PFSK-1 (cell line): Measurements from ENCODE around the gene CLDN3.

ENCODE experiments used
- FOXP2 ChIP-seq: optimal IDR thresholded peaks from 2 replicates; pipeline ENCODE3; 2011; ENCODE audit warnings: borderline replicate concordance, control low read depth, inconsistent platforms; ENCODE audit not compliant: insufficient read depth; ENCODE audit errors: extremely low read length, extremely low read depth
- POLR2AphosphoS5 ChIP-seq: IDR thresholded peaks from 2 replicates; pipeline ENCODE4 v1.6.1; 2012; ENCODE audit warnings: low read depth, mild to moderate bottlenecking, control low read depth, low read length, moderate library complexity
- SIN3A ChIP-seq: IDR thresholded peaks from 2 replicates; pipeline ENCODE4 v1.6.1; 2012; ENCODE audit warnings: mild to moderate bottlenecking, low read length, moderate library complexity, borderline replicate concordance; ENCODE audit not compliant: insufficient read depth
- TAF1 ChIP-seq: IDR thresholded peaks from 2 replicates; pipeline ENCODE4 v1.6.1; 2012; ENCODE audit warnings: low read length, control low read depth, borderline replicate concordance; ENCODE audit not compliant: insufficient read depth
- TF ChIP-seq, protein P1 (sequence below), 2 experiments: IDR thresholded peaks; 2 replicates each; pipeline versions ENCODE4 v1.6.1 to v1.8.0; 2011 to 2012; ENCODE audit warnings: low read depth in 2 of 2, low read length in 2 of 2, control low read depth in 1 of 2, inconsistent platforms in 1 of 2, mild to moderate bottlenecking in 1 of 2, moderate library complexity in 1 of 2; ENCODE audit not compliant: insufficient read depth in 1 of 2

The CLDN3 gene

DNA sequence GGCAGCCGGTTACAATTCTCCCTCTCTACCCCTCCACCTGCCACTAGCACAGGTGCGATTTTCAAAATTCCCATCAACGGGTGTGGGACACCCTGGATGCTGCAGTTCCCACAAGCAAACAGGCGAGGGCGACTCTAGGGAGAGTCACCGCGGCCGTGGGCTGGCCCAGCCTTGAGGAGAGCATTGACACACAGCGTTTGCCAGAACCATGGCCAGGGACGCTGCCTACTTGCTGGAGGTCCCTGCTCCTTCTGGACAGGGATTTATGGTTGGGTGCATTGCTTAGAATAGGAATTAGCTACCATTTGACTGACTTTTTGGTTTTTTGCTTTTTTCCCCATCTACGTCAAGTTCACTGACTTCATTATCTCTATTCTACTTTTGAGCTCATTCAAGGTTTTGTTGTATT is 41.7 kb upstream of the CLDN3 start:
- TF ChIP-seq, protein P1, sequence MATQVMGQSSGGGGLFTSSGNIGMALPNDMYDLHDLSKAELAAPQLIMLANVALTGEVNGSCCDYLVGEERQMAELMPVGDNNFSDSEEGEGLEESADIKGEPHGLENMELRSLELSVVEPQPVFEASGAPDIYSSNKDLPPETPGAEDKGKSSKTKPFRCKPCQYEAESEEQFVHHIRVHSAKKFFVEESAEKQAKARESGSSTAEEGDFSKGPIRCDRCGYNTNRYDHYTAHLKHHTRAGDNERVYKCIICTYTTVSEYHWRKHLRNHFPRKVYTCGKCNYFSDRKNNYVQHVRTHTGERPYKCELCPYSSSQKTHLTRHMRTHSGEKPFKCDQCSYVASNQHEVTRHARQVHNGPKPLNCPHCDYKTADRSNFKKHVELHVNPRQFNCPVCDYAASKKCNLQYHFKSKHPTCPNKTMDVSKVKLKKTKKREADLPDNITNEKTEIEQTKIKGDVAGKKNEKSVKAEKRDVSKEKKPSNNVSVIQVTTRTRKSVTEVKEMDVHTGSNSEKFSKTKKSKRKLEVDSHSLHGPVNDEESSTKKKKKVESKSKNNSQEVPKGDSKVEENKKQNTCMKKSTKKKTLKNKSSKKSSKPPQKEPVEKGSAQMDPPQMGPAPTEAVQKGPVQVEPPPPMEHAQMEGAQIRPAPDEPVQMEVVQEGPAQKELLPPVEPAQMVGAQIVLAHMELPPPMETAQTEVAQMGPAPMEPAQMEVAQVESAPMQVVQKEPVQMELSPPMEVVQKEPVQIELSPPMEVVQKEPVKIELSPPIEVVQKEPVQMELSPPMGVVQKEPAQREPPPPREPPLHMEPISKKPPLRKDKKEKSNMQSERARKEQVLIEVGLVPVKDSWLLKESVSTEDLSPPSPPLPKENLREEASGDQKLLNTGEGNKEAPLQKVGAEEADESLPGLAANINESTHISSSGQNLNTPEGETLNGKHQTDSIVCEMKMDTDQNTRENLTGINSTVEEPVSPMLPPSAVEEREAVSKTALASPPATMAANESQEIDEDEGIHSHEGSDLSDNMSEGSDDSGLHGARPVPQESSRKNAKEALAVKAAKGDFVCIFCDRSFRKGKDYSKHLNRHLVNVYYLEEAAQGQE (IDR thresholded peaks at IDR 0.05; ENCODE audit: insufficient read depth in 1 of 2, low read depth in 2 of 2, low read length in 2 of 2): peak; percentile 69 to 88
- TF ChIP-seq FOXP2: no peak

DNA sequence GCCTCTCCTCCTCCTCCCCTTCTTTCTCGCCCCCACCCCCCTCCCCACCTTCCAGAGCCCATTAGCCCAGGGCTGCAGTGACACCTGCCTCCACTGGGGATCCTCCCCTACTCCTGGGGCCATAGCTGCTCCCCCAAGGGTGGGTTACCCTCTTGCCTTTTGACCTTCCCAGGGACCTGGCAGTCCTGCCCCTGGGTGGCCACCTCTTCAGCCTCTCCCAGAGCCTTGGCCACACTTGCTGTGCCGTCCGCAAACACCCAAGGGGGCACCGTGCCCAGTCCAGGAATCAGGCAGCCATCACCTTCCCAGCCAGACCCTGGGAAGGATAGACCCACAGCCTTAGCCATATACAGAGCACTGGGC is 40.9 kb upstream of the CLDN3 start:
- TF ChIP-seq, protein P1 (IDR thresholded peaks at IDR 0.05; ENCODE audit: insufficient read depth in 1 of 2, low read depth in 2 of 2, low read length in 2 of 2): no peak
- no peak for TF ChIP-seq SIN3A
- no peak for TF ChIP-seq FOXP2
- TF ChIP-seq TAF1: no peak
- TF ChIP-seq POLR2AphosphoS5: no peak

DNA sequence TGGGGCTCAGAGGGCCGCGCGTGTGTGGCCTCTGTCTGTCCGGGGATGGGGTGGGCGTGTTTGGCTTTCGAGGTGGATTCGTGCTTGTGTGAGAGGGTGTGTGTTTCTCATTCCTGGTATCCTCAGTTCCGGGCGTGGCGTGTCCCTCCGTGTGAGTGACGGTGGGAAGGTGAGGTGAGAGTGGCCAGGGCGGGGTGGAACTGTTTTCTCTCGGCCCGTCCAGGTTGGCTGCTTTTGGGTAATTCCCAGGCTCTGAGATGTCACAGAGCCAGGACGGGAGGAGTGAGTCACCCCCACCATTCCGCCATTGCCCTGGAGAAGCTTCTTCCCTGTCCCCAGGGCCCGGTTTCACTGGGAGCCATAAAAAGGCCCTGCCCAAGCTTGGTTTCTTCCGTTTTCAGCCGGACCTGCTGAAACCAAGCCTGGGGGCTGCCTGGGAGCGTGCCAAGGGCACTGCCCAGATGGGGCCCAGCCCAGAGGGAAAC is 39.4 kb upstream of the CLDN3 start:
- TF ChIP-seq POLR2AphosphoS5 (no peak), TAF1 (no peak), FOXP2 (no peak), SIN3A (no peak)
- TF ChIP-seq, protein P1 (IDR thresholded peaks at IDR 0.05; ENCODE audit: insufficient read depth in 1 of 2, low read depth in 2 of 2, low read length in 2 of 2): no peak

DNA sequence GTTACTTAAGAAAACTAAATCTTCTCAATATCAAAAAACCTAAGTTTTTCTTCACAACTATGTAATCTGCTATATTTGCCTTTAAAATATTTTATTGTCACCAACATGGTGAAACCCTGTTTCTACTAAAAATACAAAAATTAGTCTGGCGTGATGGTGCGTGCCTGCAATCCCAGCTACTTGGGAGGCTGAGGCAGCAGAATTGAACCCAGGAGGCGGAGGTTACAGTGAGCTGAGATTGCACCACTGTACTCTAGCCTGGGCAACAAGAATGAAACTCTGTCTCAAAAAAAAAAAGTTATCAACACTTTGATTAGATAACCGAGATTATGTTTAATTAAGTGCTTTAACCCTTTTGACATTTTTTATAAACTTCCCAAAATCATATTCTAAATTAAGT is 32.4 kb upstream of the CLDN3 start:
- no peak for TF ChIP-seq TAF1
- TF ChIP-seq, protein P1 (IDR thresholded peaks at IDR 0.05; ENCODE audit: insufficient read depth in 1 of 2, low read depth in 2 of 2, low read length in 2 of 2): no peak
- TF ChIP-seq SIN3A: no peak
- no peak for TF ChIP-seq FOXP2
- no peak for TF ChIP-seq POLR2AphosphoS5

DNA sequence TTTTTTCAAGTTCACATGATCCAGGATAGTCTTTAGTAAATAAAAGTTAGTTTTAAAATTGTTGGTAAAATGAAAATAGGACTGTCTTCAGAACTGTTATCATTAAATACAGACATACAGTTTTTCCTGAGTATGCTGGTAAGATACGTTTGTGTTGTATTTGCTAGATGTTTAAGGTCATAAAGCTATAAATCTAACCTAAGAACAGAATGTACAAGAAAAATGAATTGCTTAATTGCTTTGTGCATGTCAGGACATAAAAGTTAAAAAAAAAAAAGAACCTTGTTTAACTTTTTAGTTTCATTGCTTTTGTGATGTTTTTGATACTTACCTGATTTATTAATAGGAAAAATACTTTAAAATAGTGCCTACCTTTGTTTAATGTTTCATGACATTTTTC is 31.5 kb upstream of the CLDN3 start:
- TF ChIP-seq, protein P1 (IDR thresholded peaks at IDR 0.05; ENCODE audit: insufficient read depth in 1 of 2, low read depth in 2 of 2, low read length in 2 of 2): no peak
- no peak for TF ChIP-seq SIN3A
- no peak for TF ChIP-seq TAF1
- TF ChIP-seq POLR2AphosphoS5: no peak
- no peak for TF ChIP-seq FOXP2
